8988T (cell line): ENCODE measurements around the gene FUCA1.

Source experiments
- DNase-seq: peaks from one replicate; pipeline ENCODE4 v3.0.0; 2011

FUCA1 gene

DNA sequence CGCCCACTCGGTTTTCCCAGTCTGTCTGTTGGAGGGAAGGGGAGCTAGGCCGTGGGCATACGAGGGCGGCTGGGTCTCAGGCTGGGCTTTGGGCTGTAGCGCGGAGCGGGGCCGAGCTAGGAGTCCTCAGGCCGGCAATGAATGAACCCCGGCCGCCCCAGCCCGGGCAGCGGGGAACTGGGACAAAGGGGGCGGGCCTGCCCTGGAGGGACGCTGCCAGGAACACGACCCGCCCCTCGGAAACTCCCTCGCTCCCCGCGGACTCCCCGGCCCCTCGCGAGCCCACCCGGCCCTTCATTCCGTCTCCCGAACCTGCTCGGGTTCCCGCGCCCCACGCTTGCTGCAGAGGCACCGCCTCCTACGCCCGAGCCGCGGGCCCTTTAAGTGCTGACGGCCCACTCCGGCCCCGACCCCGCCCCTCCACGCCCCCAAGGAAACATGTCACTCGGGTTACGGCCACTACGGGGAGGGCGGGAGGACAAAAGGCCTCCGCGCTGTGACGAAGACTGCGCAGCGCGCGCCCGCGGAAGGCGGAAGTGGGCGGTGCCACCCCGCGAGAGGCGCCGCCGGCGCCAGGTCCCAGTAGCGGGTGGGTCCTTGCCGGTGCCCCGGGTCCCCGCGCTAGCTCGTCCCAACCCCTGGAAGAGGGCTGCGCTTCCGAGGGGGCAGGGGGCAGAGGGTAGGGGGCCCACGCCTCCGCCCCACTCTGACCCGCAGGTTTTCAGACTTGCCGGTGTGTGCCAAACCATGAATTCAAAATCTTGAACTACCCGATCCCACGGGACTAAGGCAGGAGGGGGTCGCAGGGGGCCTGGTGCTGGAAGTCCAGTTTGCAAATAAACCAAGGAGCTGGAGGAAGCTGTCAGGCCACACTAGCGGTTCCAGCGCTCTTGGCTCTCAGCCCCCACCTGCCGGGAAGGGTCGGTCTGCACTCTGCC lies 67.4 kb downstream of the FUCA1 start, which contains the start of gene GALE:
Gene GALE (minus strand): TSS at position 355 of the 938 bp plus-strand sequence. CDS start 1,747 bp downstream, outside the sequence.
- DNase-seq, result peak; percentile 89

DNA sequence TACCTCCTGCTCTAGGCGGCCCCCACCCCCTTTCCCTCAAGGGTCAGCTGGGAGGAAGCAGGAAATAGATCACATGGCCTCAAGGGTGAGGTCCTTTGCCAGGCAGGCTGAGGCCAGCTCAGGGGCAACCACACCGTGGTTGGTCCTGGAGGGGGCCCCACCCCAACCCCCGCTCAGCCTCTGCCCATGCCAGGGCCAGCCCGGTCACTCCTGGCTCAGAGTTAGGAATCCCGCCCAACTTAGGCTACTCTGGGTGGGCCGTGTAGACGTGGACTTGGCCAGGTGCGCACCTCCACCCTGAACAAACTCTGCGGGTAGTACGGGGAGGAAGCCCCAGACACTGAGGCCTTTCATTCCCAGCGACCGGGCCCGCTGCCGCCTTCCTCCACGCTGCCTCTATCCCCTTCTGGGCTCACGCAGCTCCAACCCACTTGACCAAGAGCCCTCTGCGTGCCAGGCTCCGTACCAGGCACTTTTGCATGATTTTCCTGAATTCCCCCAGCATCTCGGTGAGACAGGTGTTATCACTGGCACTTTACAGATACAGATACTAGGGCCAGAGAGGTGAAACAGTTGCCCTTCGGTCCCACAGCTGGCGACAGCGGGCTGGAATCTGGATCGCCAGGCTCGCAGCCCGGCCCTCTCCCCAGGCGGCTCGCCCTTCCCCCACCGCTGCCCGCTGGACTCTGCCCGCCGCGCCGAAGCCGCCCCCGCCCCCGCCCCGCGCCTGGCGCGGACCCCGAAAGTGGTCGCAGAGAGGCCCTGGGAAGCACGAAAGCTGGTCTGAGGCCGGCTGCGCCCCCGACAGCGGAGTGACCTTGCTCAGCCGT lies 68.3 kb downstream of the FUCA1 start:
- DNase-seq, result peak; percentile 84

DNA sequence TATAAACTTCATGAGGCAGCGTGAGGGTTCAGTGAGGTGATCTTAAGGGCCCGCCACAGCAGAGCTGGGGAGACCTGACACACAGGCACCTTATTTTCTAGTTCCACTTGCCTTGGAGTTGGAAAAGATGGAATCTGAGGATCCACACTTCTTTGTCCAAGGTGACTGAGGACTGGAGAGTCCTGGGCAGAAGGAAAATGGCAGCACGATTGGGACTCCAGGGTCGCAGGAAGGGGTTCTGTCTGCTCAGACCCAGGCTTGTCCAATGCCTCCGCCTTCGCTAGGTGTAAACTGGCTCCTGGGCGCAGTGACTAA lies 68.9 kb downstream of the FUCA1 start:
- DNase-seq, result no peak

DNA sequence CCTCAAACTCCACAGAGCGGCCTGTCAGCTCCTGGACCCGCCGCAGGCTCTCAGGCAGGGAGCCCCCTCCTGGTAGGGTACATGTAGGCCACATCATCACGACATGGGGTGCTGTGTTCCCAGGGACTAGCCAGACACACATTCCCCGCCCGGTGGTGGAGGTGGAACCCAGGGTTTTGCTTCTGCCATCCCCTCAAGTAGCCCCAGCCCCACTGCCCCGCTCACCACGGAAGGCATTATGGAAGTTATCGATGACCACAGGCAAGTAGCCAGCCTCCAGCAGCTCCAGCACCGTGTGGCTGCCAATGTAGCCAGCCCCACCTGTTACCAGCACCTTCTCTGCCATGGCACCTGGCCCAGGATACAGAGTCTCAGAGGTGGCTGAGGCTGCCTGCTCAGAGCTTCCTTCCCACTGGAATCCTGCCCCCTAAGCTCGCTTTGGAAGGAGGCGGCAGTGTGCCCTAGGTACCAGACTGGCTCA lies 69.4 kb downstream of the FUCA1 start:
- no peak for DNase-seq

DNA sequence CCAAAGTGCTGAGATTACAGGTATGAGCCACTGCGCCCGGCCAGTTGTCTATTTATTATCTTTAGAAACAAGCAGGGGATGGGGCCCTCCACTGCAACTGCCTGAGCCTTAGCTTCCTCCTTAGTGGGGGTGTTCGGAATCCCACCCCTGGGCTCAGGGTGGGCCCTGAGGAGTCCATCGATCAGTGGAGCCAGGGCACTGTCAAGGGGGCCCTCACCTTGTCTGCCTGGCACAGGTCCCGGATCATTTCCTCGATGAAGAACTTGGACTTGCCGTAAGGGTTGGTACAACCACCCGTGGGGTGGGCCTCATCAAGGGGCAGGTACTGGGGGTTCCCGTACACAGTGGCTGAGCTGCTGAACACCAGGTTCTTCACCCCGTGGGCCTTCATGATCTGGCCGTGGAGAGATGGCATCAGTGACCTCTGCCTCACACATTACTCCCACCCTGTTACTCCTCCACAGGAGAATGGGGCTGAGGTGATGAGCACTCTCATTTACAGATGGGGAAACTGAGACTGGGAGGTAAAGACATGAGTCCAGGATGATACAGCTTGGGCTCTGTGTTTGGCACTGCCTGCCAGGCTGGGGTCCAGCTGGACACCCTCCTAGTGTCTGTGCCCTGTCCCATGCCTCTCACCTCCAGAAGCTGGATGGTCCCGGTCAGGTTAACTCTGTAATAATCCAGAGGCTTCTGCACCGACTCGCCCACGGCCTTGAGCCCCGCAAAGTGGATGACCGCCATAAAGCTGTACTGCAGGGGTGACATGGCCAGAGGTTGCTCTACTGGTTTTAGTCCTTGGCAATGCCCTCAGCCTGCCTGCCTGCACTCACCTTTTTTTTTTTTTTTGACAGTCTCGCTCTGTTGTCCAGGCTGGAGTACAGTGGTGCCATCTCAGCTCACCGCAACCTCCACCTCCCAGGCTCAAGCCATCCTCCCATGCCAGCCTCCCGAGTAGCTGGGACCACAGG lies 70.3 kb downstream of the FUCA1 start:
- DNase-seq, result no peak

DNA sequence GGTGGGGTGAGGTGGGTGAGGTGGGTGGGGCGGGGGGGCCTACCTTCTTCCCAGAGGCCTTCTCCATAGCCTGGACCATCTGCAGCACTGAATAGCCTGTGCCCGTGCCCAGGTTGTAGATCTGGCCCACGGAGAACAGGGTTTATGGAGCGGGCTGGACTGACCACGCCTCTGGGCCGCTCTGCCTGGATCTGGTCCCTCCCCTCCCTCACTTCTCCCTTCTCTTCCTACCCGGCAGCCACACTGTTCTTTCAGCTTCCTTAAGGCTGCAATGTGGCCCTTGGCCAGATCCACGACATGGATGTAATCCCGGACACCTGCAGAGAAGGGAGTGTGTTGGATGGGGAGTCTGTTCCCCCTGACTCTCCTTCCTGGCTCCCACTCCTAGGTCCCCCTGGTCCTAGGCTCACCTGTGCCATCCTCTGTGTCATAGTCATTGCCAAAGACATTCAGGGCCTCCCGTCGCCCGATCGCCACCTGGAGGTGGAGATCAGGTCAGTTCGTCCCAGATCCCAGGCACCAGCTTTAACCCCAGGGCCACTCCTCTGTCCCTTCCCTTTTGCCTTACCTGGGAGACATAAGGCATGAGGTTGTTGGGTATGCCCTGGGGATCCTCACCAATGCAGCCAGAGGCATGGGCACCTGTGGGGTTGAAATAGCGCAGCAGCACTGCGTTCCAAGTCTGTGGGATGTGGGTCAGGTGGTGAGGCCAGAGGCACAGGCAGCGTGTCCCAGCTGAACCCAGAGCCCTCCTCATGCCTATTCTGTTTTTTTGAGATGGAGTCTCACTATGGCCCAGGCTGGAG lies 71.4 kb downstream of the FUCA1 start:
- no peak for DNase-seq

DNA sequence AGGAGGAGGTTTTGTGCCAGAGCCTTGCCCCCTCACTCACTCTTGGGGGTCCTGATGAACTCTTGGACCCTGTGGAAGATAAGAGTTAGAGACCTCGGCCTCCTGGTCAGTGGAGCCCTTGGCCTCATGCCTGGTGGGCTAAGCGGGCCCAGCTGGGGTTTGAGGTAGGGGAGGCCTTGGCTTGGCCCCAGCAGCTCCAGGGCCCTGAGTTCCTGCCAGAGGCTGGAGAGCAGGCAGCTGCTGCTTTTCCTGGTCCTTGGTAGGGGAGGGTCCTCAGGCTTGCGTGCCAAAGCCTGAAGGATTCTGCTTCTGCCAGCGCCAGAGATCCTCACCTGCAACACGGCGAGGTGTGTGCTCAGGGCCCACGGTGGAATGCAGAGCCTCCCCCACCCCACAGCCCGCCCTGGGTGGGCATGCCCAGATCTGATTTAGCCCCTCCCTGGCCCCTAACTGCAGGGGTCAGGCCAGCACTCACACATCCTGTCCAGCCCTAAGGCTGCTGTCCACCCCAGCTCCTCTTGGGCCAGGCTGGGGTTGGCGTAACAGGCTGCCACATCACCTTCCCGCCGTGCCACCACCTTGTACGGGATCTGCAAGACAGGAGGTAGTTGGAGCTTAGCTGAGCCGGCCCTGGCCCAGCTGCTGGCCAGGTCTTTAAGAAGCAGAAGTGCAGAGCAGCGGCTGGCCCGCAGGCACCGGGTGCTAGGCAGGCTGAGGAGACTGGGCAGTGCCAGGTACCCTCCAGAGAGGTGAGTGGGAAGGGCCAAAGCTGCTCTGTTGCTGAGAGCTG lies 72.2 kb downstream of the FUCA1 start:
- DNase-seq, result no peak
